ENCODE data around the gene TRIM34. TPM values are rescaled to one million over a fixed set of nuclear protein-coding genes. Genes with fewer than 3 reads are reported as not detected.

TRIM34 gene
- total and polyA plus RNA-seq, 8 donors: 0.29 to 11.4 (median 3.7) TPM; not detected in 1

DNA sequence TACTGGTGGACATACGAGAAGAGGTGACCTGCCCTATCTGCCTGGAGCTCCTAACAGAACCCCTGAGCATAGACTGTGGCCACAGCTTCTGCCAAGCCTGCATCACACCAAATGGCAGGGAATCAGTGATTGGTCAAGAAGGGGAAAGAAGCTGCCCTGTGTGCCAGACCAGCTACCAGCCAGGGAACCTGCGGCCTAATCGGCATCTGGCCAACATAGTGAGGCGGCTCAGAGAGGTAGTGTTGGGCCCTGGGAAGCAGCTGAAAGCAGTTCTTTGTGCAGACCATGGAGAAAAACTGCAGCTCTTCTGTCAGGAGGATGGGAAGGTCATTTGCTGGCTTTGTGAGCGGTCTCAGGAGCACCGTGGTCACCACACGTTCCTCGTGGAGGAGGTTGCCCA is 21.5 kb upstream of the TRIM34 start:
- DNase-seq: no peak
- Histone ChIP-seq H3K4me3 (no peak overlapping the region), H3K27me3 (no peaks in the 10 kb centered on the region), H3K36me3 (peaks cover 0 to 6% (median 0%) of the 10 kb centered on the region in 4 donors), H3K9me3 (no peaks in the 10 kb centered on the region), H3K4me1 (peaks cover 0 to 26% (median 8%) of the 10 kb centered on the region in 4 donors), H3K27ac (no peak overlapping the region)
- WGBS, 5 donors: 87 to 94% (median 91%) methylated on average over 8 of the region's 8 CpGs
- intact Hi-C loops (cut with DNase I; ENCODE audit: low total_unique reads): no loop called here
- TF ChIP-seq POLR2AphosphoS5 (IDR thresholded peaks at IDR 0.05) (no peak), POLR2A (IDR thresholded peaks at IDR 0.05) (no peak), EP300 (IDR thresholded peaks at IDR 0.05) (no peak)
- TF ChIP-seq, protein P1, sequence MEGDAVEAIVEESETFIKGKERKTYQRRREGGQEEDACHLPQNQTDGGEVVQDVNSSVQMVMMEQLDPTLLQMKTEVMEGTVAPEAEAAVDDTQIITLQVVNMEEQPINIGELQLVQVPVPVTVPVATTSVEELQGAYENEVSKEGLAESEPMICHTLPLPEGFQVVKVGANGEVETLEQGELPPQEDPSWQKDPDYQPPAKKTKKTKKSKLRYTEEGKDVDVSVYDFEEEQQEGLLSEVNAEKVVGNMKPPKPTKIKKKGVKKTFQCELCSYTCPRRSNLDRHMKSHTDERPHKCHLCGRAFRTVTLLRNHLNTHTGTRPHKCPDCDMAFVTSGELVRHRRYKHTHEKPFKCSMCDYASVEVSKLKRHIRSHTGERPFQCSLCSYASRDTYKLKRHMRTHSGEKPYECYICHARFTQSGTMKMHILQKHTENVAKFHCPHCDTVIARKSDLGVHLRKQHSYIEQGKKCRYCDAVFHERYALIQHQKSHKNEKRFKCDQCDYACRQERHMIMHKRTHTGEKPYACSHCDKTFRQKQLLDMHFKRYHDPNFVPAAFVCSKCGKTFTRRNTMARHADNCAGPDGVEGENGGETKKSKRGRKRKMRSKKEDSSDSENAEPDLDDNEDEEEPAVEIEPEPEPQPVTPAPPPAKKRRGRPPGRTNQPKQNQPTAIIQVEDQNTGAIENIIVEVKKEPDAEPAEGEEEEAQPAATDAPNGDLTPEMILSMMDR (IDR thresholded peaks at IDR 0.05): no peak

DNA sequence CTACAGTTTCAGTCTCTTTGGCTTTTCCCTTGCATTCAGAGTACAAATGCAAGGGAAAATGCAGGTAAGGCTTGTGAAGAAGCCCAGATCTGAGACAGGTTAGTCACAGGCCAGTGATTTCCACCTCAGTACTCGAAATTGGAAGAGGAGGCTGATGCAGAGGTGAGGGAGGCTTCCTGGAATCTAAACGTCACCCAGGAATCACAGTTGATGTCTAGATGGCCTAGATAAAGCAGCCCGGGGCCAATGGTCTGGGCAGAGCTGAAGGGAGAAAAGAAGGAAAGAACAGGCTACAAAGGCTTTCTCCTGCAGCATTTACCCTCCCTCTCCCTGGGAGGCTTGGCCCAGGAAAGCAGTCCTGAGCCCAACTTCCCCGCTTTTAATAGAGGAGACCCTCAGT is 19.9 kb upstream of the TRIM34 start:
- Histone ChIP-seq H3K9me3 (no peaks in the 10 kb centered on the region), H3K27ac (no peak overlapping the region), H3K36me3 (peaks cover 0 to 6% (median 0%) of the 10 kb centered on the region in 4 donors), H3K4me1 (peaks cover 0 to 21% (median 8%) of the 10 kb centered on the region in 4 donors), H3K4me3 (no peak overlapping the region), H3K27me3 (no peaks in the 10 kb centered on the region)
- WGBS, 5 donors: 71 to 82% (median 74%) methylated on average over 4 of the region's 4 CpGs
- DNase-seq: no peak
- intact Hi-C loops (cut with DNase I; ENCODE audit: low total_unique reads): no loop called here
- TF ChIP-seq EP300 (IDR thresholded peaks at IDR 0.05) (no peak), POLR2AphosphoS5 (IDR thresholded peaks at IDR 0.05) (no peak), POLR2A (IDR thresholded peaks at IDR 0.05) (no peak)
- TF ChIP-seq, protein P1 (IDR thresholded peaks at IDR 0.05): no peak

GRCh38 chr11:5605849-5606248 is 19.0 kb upstream of the TRIM34 start:
- H3K27ac ChIP-seq: no peak overlapping the region
- TF ChIP-seq, protein P1 (IDR thresholded peaks at IDR 0.05): no peak
- no peak for TF ChIP-seq POLR2A (IDR thresholded peaks at IDR 0.05)
- TF ChIP-seq EP300 (IDR thresholded peaks at IDR 0.05): no peak
- TF ChIP-seq POLR2AphosphoS5 (IDR thresholded peaks at IDR 0.05): no peak
- peaks cover 0 to 16% (median 4%) of the 10 kb centered on the region in 4 donors for H3K36me3 ChIP-seq
- intact Hi-C loops (cut with DNase I; ENCODE audit: low total_unique reads): no loop called here
- H3K9me3 ChIP-seq: no peaks in the 10 kb centered on the region
- no peak overlapping the region for H3K4me3 ChIP-seq
- 63 to 74% (median 69%) methylated on average over 5 of the region's 5 CpGs for WGBS, 5 donors
- H3K27me3 ChIP-seq: no peaks in the 10 kb centered on the region
- peak in 1 of 2 donors; percentile 32 for DNase-seq
- H3K4me1 ChIP-seq: peaks cover 0 to 11% (median under 1%) of the 10 kb centered on the region in 4 donors

DNA sequence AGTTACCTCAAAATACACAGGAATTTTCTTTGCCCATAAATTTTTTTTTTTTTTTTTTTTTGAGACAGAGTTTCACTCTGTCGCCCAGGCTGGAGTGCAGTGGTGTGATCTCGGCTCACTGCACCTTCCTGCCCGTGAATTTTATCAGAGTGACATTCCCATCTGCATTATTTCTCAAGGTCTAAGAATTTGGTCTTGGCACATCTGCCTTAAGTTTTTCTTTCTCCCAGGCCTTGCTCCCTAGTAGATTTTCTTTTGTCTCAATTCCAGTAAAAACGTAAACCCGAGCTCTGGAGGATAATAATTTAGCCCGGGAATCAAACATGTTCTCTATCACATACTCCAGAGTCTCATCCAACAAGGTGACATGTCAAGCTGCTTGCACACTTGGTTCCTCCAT is 16.0 kb upstream of the TRIM34 start:
- Histone ChIP-seq H3K36me3 (peaks cover 0 to 23% (median 5%) of the 10 kb centered on the region in 4 donors), H3K27me3 (no peaks in the 10 kb centered on the region), H3K9me3 (no peaks in the 10 kb centered on the region), H3K4me1 (peaks cover 0 to 9% (median 0%) of the 10 kb centered on the region in 4 donors), H3K27ac (no peak overlapping the region), H3K4me3 (no peak overlapping the region)
- TF ChIP-seq EP300 (IDR thresholded peaks at IDR 0.05) (no peak), POLR2A (IDR thresholded peaks at IDR 0.05) (no peak), POLR2AphosphoS5 (IDR thresholded peaks at IDR 0.05) (no peak)
- TF ChIP-seq, protein P1 (IDR thresholded peaks at IDR 0.05): no peak
- intact Hi-C loops (cut with DNase I; ENCODE audit: low total_unique reads): no loop called here
- 77 to 91% (median 86%) methylated on average over 6 of the region's 6 CpGs for WGBS, 5 donors
- no peak for DNase-seq

Measured in stomach (tissue), 9 donors.